HEK293T (cell line): Measurements from ENCODE around the gene COLEC11.
"Not testable (repeated sequence)": the region's sequence is repeated elsewhere in the genome, so short reads cannot be mapped to it uniquely, and the experiment has no call there.

Experiments used
- CTCF ChIA-PET: fragments of 350-600 bp; formaldehyde crosslinking; extraction: SDS; loops from one replicate; lab custom pipeline; 2021; ENCODE audit warnings: antibody characterized with exemption, inconsistent platforms; lab: Yijun Ruan, JAX
- POLR2A ChIA-PET: fragments of 350-600 bp; formaldehyde crosslinking; extraction: SDS; loops from one replicate; lab custom pipeline; 2020; ENCODE audit warnings: antibody characterized with exemption, inconsistent platforms; lab: Yijun Ruan, JAX
- DNase-seq: peaks from one replicate; pipeline ENCODE4 v3.0.0; 2012; ENCODE audit warnings: mixed read lengths; ENCODE audit errors: extremely low spot score
- ARNT ChIP-seq: fragments of 450-650 bp; IDR thresholded peaks from 2 replicates; pipeline ENCODE4 v1.6.1; 2017; ENCODE audit warnings: mild to moderate bottlenecking
- BHLHE40 ChIP-seq: fragments of 450-650 bp; IDR thresholded peaks from 2 replicates; pipeline ENCODE4 v1.6.1; 2016; ENCODE audit warnings: mild to moderate bottlenecking, moderate library complexity, borderline replicate concordance
- CTBP1 ChIP-seq: fragments of 450-650 bp; IDR thresholded peaks from 2 replicates; pipeline ENCODE4 v1.6.1; 2016; ENCODE audit warnings: borderline replicate concordance
- ELF4 ChIP-seq: fragments of 450-650 bp; IDR thresholded peaks from 2 replicates; pipeline ENCODE4 v1.6.1; 2017; ENCODE audit warnings: antibody characterized with exemption
- FOXA1 ChIP-seq: fragments of 450-650 bp; IDR thresholded peaks from 2 replicates; pipeline ENCODE4 v1.6.1; 2016; ENCODE audit warnings: mild to moderate bottlenecking
- FOXK2 ChIP-seq: fragments of 450-650 bp; IDR thresholded peaks from 2 replicates; pipeline ENCODE4 v1.6.1; 2016; ENCODE audit warnings: mild to moderate bottlenecking
- FOXM1 ChIP-seq: fragments of 450-650 bp; IDR thresholded peaks from 2 replicates; pipeline ENCODE4 v1.6.1; 2017; ENCODE audit warnings: mild to moderate bottlenecking, borderline replicate concordance
- HDGF ChIP-seq: fragments of 450-650 bp; IDR thresholded peaks from 2 replicates; pipeline ENCODE4 v1.6.1; 2017; ENCODE audit warnings: antibody characterized with exemption, borderline replicate concordance
- L3MBTL2 ChIP-seq: fragments of 450-650 bp; conservative IDR thresholded peaks from 2 replicates; pipeline ENCODE4 v1.6.1; 2016; ENCODE audit warnings: mild to moderate bottlenecking
- LEF1 ChIP-seq: fragments of 450-650 bp; IDR thresholded peaks from 2 replicates; pipeline ENCODE4 v1.6.1; 2017; ENCODE audit warnings: mild to moderate bottlenecking, borderline replicate concordance
- NFRKB ChIP-seq: fragments of 450-650 bp; IDR thresholded peaks from 2 replicates; pipeline ENCODE4 v1.6.1; 2016; ENCODE audit warnings: mild to moderate bottlenecking, moderate library complexity
- SP1 ChIP-seq: fragments of 450-650 bp; IDR thresholded peaks from 2 replicates; pipeline ENCODE4 v1.6.1; 2017
- SUZ12 ChIP-seq: fragments of 450-650 bp; IDR thresholded peaks from 2 replicates; pipeline ENCODE4 v1.6.1; 2016; ENCODE audit warnings: mild to moderate bottlenecking
- TARDBP ChIP-seq: fragments of 450-650 bp; IDR thresholded peaks from 2 replicates; pipeline ENCODE4 v1.6.1; 2016
- ZNF384 ChIP-seq: fragments of 450-650 bp; IDR thresholded peaks from 2 replicates; pipeline ENCODE4 v1.6.1; 2016
- TF ChIP-seq, protein P1 (sequence below): fragments of 450-650 bp; IDR thresholded peaks from 2 replicates; pipeline ENCODE4 v1.6.1; 2016

COLEC11 gene

DNA sequence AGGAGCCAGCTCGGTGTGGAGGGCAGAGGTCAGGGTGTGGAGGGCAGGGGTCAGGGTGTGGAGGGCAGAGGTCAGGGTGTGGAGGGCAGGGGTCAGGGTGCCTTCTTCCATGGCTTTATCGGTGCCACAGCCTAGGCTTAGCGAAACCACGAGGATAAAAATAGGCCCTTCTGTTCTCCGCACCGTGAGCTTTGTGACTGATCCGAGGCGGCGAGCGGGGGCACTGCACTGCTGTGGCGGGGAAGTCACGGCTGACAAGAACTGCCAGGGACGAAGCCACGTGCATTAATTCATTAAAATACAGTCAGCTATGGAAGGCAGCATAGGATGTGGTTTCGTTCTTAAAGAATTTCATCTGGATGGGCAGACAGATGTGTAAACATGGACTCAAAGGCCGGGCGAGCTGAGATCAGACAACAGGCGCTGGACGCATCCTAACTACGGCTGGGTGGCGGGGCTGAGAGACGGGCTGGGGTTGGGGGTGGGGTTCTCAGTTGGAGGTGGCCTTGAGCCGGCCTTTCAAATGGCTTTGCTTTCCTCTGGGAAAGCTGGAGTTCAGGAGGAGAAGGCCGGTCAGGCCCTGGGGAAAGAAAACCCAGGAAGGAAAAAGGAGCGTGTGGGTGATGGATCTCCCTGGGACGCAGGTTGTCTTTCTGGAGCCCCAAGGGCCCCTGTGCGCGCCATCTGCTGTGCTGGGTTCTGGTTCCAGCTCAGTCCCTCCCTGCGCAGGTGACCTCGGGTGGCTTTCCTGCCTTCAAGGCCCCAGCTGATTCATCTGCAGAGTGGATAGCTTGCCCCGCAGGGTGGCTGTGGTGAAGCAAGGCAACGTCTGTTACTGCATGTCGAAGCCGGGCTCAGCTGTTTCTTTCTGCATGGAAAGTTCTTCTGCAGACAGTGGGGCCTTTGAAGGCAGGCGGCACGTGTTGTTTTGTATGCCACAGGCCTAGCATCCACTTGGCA lies 62.1 kb downstream of the COLEC11 start:
- ChIA-PET POLR2A (no interaction called here), CTCF (no interaction called here)
- DNase-seq = no peak

DNA sequence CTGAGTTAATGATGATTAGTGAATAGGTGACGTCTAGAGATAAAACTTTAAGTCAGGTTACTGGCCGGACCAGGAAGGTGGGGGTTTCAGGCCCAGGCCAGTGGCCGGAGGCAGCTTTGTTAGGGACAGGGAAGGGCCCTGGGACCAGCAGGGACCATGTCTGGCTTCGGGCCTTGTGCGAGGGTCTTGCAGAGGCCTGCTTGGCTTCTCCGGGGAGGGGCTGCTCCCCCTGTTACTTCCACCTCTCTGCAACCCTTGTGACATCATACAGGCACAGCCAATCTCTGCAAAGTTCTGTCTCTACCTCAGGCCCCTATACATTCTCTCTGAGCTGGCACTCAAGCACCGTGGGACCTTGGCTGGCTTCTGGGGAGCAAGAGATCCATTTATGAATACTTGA lies 63.0 kb downstream of the COLEC11 start, which contains the start of gene ALLC:
Gene ALLC (plus strand): TSS at position 320 of the 400 bp plus-strand sequence. CDS start 12,958 bp downstream, outside the sequence.
- ChIA-PET POLR2A (no interaction called here), CTCF (interaction anchor here (0.6 kb wide), 1 partner anchor 122 kb away, joined by 3 read pairs; no protein-coding TSS in a partner anchor)
- no peak for TF ChIP-seq ELF4
- no peak for TF ChIP-seq BHLHE40
- TF ChIP-seq ZNF384 = no peak
- TF ChIP-seq L3MBTL2 = no peak
- no peak for TF ChIP-seq SP1
- TF ChIP-seq LEF1 = no peak
- TF ChIP-seq NFRKB = no peak
- TF ChIP-seq SUZ12 = no peak
- TF ChIP-seq FOXA1 = no peak
- TF ChIP-seq HDGF = no peak
- DNase-seq = no peak

More for the DNA sequence above, 62.1 kb downstream of the COLEC11 start:
- TF ChIP-seq ARNT = no peak
- no peak for TF ChIP-seq SP1
- no peak for TF ChIP-seq CTBP1
- TF ChIP-seq HDGF = no peak
- TF ChIP-seq BHLHE40 = no peak
- TF ChIP-seq L3MBTL2 = no peak
- no peak for TF ChIP-seq LEF1
- no peak for TF ChIP-seq FOXK2
- TF ChIP-seq NFRKB = no peak
- no peak for TF ChIP-seq SUZ12
- no peak for TF ChIP-seq FOXA1
- TF ChIP-seq, protein P1, sequence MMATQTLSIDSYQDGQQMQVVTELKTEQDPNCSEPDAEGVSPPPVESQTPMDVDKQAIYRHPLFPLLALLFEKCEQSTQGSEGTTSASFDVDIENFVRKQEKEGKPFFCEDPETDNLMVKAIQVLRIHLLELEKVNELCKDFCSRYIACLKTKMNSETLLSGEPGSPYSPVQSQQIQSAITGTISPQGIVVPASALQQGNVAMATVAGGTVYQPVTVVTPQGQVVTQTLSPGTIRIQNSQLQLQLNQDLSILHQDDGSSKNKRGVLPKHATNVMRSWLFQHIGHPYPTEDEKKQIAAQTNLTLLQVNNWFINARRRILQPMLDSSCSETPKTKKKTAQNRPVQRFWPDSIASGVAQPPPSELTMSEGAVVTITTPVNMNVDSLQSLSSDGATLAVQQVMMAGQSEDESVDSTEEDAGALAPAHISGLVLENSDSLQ = no peak
- TF ChIP-seq ZNF384 = no peak
- no peak for TF ChIP-seq TARDBP
- TF ChIP-seq ELF4 = no peak
- TF ChIP-seq FOXM1 = no peak

DNA sequence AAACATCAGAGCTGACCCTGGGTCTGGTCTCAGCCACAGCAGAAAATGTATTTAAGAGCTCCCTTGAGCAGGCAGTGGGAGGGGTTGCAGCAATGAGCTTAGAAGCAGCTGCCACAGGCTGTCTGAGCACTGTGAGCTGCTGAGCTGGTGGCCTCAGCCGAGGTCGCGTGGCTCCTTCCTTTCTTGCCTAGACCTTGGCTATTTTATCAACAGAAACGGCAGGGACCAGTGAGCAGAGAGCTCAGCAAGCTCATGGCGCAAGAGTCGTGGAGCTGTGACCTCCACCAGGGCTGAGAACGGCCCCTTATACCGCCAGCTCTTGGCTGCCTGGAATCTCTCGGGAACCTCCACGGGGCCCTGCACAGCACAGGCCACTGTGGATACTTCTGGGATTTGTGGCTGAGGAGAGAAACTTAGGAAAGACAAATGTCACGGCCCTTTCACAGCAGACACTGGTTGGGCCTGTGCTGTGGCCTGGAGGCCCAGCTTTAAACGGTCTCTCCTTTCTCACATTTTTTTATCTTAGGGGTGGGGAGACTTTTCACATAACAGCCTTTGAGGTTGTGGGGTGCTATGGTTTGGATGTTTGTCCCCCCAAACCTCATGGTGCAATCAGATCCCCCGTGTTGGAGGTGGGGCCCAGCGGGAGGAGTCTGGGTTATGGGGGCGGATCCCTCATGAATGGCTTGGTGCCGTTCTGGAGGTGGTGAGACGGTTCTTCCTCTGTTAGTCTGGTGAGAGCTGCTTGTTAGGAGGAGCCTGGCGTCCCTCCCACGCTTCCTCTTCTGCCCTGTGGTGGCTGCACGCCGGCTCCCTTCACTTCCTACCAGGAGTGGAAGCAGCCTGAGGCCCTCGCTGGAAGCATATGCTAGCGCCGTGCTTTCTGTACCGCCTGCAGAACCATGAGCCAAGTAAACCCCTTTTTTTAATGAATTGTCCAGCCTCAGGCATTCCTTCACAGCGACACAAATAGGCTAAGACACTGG lies 64.8 kb downstream of the COLEC11 start:
- no peak for DNase-seq
- POLR2A ChIA-PET = no interaction called here
- CTCF ChIA-PET = interaction anchor here (0.7 kb wide), 1 partner anchor 107 kb away, joined by 3 read pairs; no protein-coding TSS in a partner anchor
- TF ChIP-seq FOXK2 = no peak
- TF ChIP-seq FOXM1 = no peak
- no peak for TF ChIP-seq SUZ12
- TF ChIP-seq, protein P1 = no peak
- no peak for TF ChIP-seq ELF4
- no peak for TF ChIP-seq CTBP1
- no peak for TF ChIP-seq NFRKB
- no peak for TF ChIP-seq ZNF384
- no peak for TF ChIP-seq L3MBTL2
- no peak for TF ChIP-seq LEF1
- no peak for TF ChIP-seq FOXA1
- no peak for TF ChIP-seq HDGF
- no peak for TF ChIP-seq SP1
- no peak for TF ChIP-seq BHLHE40
- no peak for TF ChIP-seq ARNT
- no peak for TF ChIP-seq TARDBP

DNA sequence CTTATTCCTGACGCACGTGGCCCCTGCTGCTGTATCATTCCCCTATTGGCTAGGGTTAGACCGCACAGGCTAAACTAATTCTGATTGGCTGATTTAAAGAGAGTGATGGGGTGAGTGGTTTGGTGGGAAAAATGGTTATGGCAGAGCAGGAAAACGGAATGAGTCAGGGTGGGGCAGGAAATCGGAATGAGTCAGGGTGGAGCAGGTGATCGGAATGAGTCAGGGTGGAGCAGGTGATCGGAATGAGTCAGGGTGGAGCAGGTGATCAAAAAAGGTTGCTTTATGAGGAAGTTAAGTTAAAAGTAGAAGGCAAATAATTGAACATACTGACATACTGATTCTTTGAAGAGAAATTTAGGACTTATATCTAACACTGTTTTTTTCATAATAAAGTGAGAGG lies 65.7 kb downstream of the COLEC11 start:
- DNase-seq, POLR2A ChIA-PET, CTCF ChIA-PET: not testable (repeated sequence)

DNA sequence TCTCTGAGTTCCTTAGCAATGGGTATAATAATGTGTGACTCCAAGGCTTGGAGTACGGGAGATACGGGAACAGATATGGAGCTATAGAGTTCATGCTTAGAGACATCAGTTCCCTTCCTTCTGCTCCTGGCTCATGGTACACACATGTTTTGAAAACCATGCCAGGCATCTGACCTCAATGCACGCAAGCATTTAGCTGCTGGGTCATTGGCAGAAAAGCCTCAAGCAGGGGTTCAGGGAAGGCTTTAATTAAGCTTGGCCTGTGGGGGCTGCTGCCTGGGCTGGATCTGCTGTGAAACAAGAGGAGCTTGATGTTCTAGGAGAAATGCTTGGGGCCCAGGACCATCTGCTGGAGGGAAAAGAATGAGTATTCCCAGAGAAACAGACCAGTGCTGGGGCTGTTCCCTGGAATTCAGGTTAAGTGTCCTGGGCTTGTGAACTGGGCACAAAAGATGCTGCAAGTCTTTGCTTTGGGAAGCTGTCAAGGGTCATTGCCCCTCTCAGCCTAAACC lies 66.3 kb downstream of the COLEC11 start:
- DNase-seq = no peak
- ChIA-PET CTCF (interaction anchor here (0.6 kb wide), 1 partner anchor 9 kb away, joined by 7 read pairs; no protein-coding TSS in a partner anchor), POLR2A (no interaction called here)
- no peak for TF ChIP-seq FOXA1

DNA sequence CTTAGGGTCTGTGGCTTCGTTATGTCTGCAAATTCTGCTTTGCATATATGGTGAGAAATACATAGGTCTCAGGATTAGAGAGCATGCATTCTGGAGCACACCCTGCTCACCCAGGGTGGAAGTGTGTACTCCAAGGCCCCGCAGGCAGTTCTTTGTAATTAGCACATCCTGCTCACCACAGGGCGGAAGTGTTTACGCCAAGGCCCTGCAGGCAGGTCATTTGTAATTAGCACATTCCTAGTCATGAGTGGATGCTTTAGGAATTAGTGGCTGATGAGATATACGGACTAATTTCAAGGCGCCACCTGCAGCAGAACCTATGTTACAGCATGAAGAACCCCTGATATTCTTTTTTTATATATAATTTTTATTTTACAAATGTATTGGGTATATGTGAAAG lies 67.3 kb downstream of the COLEC11 start:
- no peak for TF ChIP-seq CTBP1
- TF ChIP-seq L3MBTL2 = no peak
- TF ChIP-seq ARNT = no peak
- no peak for TF ChIP-seq FOXM1
- TF ChIP-seq ZNF384 = no peak
- POLR2A ChIA-PET = no interaction called here
- CTCF ChIA-PET = no interaction called here
- DNase-seq = no peak
